ENCODE results near the gene APOBEC4.

The APOBEC4 gene

DNA sequence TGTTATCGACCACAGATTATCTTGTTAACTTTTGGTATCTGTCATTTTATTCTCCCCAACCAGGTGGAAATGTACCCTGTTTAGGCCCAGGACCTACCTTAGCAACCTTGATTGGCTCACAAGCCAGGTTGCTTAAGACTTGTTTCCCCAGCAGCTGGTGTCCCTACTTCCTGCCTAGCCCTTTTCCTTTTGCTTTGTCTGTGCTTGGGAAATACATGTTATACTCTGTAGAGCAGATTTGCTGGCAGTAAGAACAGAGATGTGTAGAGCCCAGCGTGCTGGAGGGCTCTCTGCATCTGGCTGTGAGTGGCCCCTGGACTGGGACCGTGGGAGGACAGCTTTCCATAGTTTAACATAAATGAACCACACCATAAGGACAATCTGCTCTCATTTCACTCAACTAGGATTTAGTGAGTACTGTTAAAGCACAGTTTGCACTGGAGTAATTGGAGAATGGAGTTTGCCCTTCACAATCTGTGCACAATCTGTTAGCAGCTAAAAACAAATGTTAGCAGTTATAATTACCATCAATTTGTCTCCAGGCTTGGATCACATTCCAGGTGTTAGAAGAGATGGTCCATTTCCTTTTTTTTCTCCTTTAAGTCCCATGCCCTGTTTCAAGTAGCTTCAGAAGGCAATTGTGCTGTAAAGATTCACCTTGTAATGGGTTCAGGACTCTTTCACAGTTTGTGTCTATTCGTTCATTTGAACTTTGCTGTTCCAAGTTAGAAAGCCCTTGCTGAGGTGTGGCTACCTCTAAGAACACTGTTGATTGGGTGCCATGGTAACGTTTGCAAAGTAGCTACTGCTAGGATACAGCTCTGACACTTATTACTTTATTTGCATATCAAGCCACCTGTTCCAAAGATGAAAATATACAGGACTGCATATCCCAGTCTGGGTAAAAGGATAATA, at the start of gene APOBEC4:
Gene APOBEC4, minus strand, starts transcription at position 770 of the 915 bp plus-strand sequence. CDS start 4,535 bp downstream, outside the sequence.
- Histone ChIP-seq H3K27me3 (ENCODE audit: insufficient read depth, low read length) (no peaks in the 10 kb centered on the region), H2AFZ (ENCODE audit: low read depth, low read length) (no peak within 1 kb of the TSS), H3K36me3 (ENCODE audit: insufficient read depth, low read length) (no peaks in the 10 kb centered on the region), H3K9me3 (ENCODE audit: low read length) (no peaks in the 10 kb centered on the region), H3K4me3 (ENCODE audit: low read length) (no peak within 1 kb of the TSS), H3K4me1 (ENCODE audit: insufficient read depth, low read length) (peaks cover 8% of the 10 kb centered on the region)

- Histone ChIP-seq H3K36me3 (ENCODE audit: insufficient read depth, low read length) (no peaks in the 10 kb centered on the region), H3K27me3 (ENCODE audit: insufficient read depth, low read length) (no peaks in the 10 kb centered on the region), H2AFZ (ENCODE audit: low read depth, low read length) (no peak overlapping the region), H3K4me3 (ENCODE audit: low read length) (no peak overlapping the region), H3K4me1 (ENCODE audit: insufficient read depth, low read length) (no peaks in the 10 kb centered on the region), H3K9me3 (ENCODE audit: low read length) (peaks cover 2% of the 10 kb centered on the region)
These were observed 49.7 kb upstream of the APOBEC4 start for GRCh38 chr1:183702813-183703198.

- Histone ChIP-seq H3K36me3 (ENCODE audit: insufficient read depth, low read length) (no peaks in the 10 kb centered on the region), H3K27me3 (ENCODE audit: insufficient read depth, low read length) (no peaks in the 10 kb centered on the region), H3K4me3 (ENCODE audit: low read length) (no peak overlapping the region), H3K9me3 (ENCODE audit: low read length) (peaks cover 2% of the 10 kb centered on the region), H3K4me1 (ENCODE audit: insufficient read depth, low read length) (no peaks in the 10 kb centered on the region), H2AFZ (ENCODE audit: low read depth, low read length) (no peak overlapping the region)
These were observed 49.1 kb upstream of the APOBEC4 start for GRCh38 chr1:183702087-183702812.

GRCh38 chr1:183699616-183700160, 46.6 kb upstream of the APOBEC4 start:
- no peak overlapping the region for H2AFZ ChIP-seq (ENCODE audit: low read depth, low read length)
- H3K4me3 ChIP-seq (ENCODE audit: low read length): no peak overlapping the region
- no peaks in the 10 kb centered on the region for H3K27me3 ChIP-seq (ENCODE audit: insufficient read depth, low read length)
- H3K4me1 ChIP-seq (ENCODE audit: insufficient read depth, low read length): no peaks in the 10 kb centered on the region
- H3K36me3 ChIP-seq (ENCODE audit: insufficient read depth, low read length): no peaks in the 10 kb centered on the region
- peaks cover 2% of the 10 kb centered on the region for H3K9me3 ChIP-seq (ENCODE audit: low read length)

DNA sequence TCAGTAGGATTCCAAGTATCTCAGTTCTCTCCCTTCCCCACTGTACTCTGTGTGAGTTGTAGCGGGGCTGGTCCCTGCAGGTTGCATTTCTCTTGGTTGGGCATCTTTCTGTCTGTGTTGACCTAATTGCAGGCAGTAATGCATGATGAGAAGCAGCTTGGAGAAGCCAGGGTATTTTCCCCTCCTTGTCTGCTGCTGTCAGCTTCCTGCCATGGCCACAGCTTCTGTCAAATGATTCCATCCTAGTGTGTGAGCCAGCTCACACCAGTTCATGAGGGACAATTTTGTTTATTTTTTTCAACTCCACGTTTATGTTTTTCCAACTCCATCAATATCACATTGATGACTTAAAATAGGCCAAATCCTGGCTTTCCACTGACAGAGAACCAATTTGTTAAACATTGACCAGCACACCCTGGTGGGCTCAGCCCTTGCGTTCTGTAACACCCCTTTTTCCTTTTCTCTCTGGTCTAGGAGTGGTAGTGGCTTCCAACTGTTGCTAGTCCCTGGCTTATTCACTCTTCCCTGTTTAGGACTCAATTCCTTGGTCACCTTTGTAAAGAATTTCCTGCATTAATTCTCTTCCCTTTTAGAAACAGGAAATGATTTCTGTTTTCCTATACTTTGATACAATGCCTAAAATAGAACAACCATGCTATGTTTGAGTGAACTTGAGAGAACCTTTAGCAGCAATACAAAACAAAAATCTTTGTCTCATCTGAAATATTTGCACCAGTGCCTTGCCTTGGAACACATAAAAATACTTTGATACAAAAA, 44.9 kb upstream of the APOBEC4 start:
- Histone ChIP-seq H3K27me3 (ENCODE audit: insufficient read depth, low read length) (no peaks in the 10 kb centered on the region), H3K9me3 (ENCODE audit: low read length) (peaks cover 2% of the 10 kb centered on the region), H2AFZ (ENCODE audit: low read depth, low read length) (no peak overlapping the region), H3K4me1 (ENCODE audit: insufficient read depth, low read length) (no peaks in the 10 kb centered on the region), H3K4me3 (ENCODE audit: low read length) (no peak overlapping the region), H3K36me3 (ENCODE audit: insufficient read depth, low read length) (no peaks in the 10 kb centered on the region)

DNA sequence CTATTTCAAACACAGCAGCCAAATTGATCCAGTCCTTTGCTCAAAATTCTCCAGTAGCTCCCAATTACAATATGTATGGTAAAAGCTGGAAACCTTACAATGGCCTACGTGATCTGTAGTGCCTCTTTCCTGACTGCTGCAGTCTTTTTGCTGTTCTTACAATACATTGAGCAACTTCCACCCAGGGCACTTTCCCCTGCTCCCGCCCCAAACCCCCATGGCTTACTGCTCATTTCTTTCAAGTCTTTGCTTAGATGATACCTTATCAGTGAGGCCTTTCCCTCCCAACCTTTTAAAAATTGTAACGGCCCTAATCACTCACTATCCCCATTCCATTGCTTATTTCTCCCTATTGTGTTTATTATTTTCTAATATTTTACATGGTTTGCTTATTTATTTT, 43.9 kb upstream of the APOBEC4 start:
- no peaks in the 10 kb centered on the region for H3K4me1 ChIP-seq (ENCODE audit: insufficient read depth, low read length)
- no peak overlapping the region for H3K4me3 ChIP-seq (ENCODE audit: low read length)
- no peak overlapping the region for H2AFZ ChIP-seq (ENCODE audit: low read depth, low read length)
- no peaks in the 10 kb centered on the region for H3K27me3 ChIP-seq (ENCODE audit: insufficient read depth, low read length)
- no peaks in the 10 kb centered on the region for H3K9me3 ChIP-seq (ENCODE audit: low read length)
- no peaks in the 10 kb centered on the region for H3K36me3 ChIP-seq (ENCODE audit: insufficient read depth, low read length)

DNA sequence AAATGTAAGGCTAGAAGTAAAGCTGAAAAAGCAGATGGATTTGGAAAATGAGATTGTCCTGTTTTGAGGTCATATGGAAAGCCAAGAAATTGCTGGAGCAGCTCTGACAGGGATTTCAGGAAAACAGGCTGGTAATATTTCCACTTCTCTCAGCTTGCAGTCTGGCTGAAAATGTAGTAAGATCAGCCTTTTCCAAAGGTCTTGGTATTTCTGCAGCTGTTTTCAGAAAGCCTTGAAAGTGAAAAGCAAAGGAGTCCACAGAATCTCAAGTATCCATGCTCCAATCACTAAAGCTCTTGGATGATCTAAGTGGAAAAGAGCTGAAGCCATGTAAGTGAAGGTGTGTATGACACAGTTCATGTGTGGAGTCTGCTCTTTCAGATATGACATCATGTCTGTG, 41.6 kb upstream of the APOBEC4 start:
- H3K4me3 ChIP-seq (ENCODE audit: low read length): no peak overlapping the region
- H3K36me3 ChIP-seq (ENCODE audit: insufficient read depth, low read length): no peaks in the 10 kb centered on the region
- H2AFZ ChIP-seq (ENCODE audit: low read depth, low read length): no peak overlapping the region
- H3K27me3 ChIP-seq (ENCODE audit: insufficient read depth, low read length): no peaks in the 10 kb centered on the region
- no peaks in the 10 kb centered on the region for H3K4me1 ChIP-seq (ENCODE audit: insufficient read depth, low read length)
- no peaks in the 10 kb centered on the region for H3K9me3 ChIP-seq (ENCODE audit: low read length)

DNA sequence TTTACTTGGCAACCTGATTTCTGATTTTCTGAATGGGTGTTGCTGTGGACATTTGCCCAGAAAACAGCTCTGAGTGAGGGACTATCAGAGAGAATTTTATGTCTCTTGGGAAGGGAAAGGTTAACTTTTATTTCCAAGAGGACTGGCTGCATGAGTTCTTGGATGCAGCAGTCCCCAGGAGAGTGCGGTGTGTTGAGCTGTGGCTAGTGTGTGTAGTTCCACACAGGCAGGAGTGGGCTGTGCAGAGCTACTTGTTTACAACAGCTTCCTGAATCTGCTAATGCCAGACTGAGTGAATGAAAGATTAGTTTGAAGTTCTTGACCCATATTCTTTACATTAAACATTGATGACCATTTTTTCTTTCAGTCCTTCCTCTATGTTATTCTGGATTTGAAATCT, 41.0 kb upstream of the APOBEC4 start:
- Histone ChIP-seq H2AFZ (ENCODE audit: low read depth, low read length) (no peak overlapping the region), H3K36me3 (ENCODE audit: insufficient read depth, low read length) (no peaks in the 10 kb centered on the region), H3K9me3 (ENCODE audit: low read length) (no peaks in the 10 kb centered on the region), H3K27me3 (ENCODE audit: insufficient read depth, low read length) (no peaks in the 10 kb centered on the region), H3K4me1 (ENCODE audit: insufficient read depth, low read length) (no peaks in the 10 kb centered on the region), H3K4me3 (ENCODE audit: low read length) (no peak overlapping the region)

GRCh38 chr1:183693521-183693920, 40.4 kb upstream of the APOBEC4 start:
- H3K27me3 ChIP-seq (ENCODE audit: insufficient read depth, low read length): no peaks in the 10 kb centered on the region
- H3K4me1 ChIP-seq (ENCODE audit: insufficient read depth, low read length): no peaks in the 10 kb centered on the region
- H3K4me3 ChIP-seq (ENCODE audit: low read length): no peak overlapping the region
- no peaks in the 10 kb centered on the region for H3K36me3 ChIP-seq (ENCODE audit: insufficient read depth, low read length)
- no peaks in the 10 kb centered on the region for H3K9me3 ChIP-seq (ENCODE audit: low read length)
- no peak overlapping the region for H2AFZ ChIP-seq (ENCODE audit: low read depth, low read length)

DNA sequence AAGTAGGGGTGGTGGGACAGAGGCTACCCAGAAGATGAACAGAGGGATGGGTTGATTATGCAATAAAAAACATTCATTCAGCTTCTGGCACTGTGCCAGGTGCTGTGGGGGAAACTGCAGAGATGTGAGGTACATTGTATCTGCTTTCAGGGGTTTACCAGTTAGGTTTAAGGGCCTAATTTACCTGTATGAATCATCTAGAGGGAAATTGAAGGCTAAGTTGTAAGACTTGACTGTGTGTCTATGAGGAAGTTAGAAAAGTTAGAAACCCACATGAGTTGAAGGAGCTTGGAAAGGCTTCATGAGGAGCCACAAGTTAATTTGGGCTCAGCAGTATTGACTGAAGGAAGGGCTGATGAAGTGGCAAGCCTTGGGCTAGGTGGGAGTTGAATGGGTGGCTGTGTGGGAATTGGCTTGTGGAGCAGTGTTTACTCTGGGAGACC, 36.7 kb upstream of the APOBEC4 start:
- H3K36me3 ChIP-seq (ENCODE audit: insufficient read depth, low read length): no peaks in the 10 kb centered on the region
- H3K4me1 ChIP-seq (ENCODE audit: insufficient read depth, low read length): peaks cover 5% of the 10 kb centered on the region
- no peaks in the 10 kb centered on the region for H3K9me3 ChIP-seq (ENCODE audit: low read length)
- no peaks in the 10 kb centered on the region for H3K27me3 ChIP-seq (ENCODE audit: insufficient read depth, low read length)
- H3K4me3 ChIP-seq (ENCODE audit: low read length): no peak overlapping the region
- H2AFZ ChIP-seq (ENCODE audit: low read depth, low read length): no peak overlapping the region

DNA sequence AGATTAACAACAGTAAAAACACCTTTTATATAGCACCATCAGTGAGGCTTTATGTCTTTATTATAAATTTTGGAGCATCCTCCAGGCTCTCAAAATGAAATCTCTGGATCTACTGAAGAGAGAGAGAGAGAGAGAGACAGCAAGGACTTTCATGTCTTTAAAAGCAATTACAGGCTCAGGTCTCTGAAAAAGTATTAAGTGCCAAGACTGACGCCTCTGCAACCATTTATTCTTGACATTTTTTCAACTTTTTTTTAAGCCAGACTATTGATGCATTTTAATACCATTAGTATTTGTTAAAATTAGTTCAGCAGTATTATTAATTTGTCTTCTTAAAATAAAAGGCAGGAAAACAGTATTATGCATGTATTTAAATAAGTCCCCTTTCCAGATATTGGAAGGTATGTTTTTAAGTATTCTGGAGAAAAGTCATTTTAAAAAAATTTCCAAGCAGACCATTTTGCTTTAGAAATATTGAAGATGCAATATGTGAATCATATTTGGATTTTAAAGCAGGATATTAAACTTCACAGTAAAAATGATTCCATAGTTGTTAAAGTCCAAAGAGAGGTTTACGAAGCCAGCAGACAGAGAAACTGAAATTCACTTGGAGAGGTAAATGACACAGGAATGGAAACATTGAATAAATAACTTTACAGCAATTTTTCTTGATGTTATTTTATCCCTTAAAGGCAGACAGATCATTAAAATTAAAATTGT, 35.4 kb upstream of the APOBEC4 start:
- H3K4me1 ChIP-seq (ENCODE audit: insufficient read depth, low read length): peaks cover 5% of the 10 kb centered on the region
- H3K27me3 ChIP-seq (ENCODE audit: insufficient read depth, low read length): no peaks in the 10 kb centered on the region
- no peaks in the 10 kb centered on the region for H3K9me3 ChIP-seq (ENCODE audit: low read length)
- H3K36me3 ChIP-seq (ENCODE audit: insufficient read depth, low read length): no peaks in the 10 kb centered on the region
- H2AFZ ChIP-seq (ENCODE audit: low read depth, low read length): no peak overlapping the region
- no peak overlapping the region for H3K4me3 ChIP-seq (ENCODE audit: low read length)

DNA sequence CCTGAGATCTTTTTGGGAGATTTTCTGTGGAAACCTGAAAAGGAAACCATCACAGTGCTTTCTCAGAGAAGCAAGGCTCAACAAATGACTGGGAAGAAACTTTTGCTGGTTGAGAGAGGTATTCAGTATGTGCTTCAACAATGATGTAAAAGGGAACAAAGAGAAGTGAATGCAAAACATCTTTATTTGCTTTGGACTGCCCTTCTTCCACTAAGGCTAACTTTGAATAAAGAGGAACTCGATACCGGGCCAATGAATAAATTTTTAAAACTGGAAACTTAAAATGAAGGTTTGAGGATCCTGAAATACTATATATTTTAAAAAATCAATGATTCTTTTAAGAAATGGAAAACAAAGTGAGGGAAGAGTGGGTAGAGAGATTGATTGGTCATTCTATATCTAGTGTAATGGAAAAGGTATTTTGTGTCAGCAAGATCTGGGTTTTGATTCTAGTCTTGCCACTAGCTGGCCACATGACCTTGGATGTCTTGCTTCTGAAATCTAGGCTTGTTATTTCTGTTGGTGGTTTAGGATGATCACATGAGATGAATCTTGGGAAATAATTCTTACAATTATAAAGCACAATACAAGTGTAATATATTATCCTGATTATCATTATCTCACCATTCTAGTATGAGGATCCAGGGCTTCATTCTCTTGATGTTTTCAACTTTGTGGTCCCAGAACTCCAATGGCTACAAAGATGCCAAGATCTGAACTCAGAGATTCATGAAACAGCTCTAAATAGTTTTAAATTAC, 34.6 kb upstream of the APOBEC4 start:
- Histone ChIP-seq H3K4me3 (ENCODE audit: low read length) (no peak overlapping the region), H3K27me3 (ENCODE audit: insufficient read depth, low read length) (no peaks in the 10 kb centered on the region), H3K36me3 (ENCODE audit: insufficient read depth, low read length) (no peaks in the 10 kb centered on the region), H3K9me3 (ENCODE audit: low read length) (no peaks in the 10 kb centered on the region), H2AFZ (ENCODE audit: low read depth, low read length) (no peak overlapping the region), H3K4me1 (ENCODE audit: insufficient read depth, low read length) (peaks cover 5% of the 10 kb centered on the region)
